HG02588 (cell line): ENCODE data around the gene MYB.

ENCODE experiments used
- ATAC-seq: cut with Tn5 transposase; IDR thresholded peaks from one replicate; pipeline ENCODE4 v1.9.1; 2021; ENCODE audit warnings: mild to moderate bottlenecking, moderate library complexity; ENCODE audit not compliant: unreplicated experiment

Gene MYB

GRCh38 chr6:135185483-135185882, 4.4 kb downstream of the MYB start:
- ATAC-seq, result no peak

- ATAC-seq, result no peak
Measured at GRCh38 chr6:135186255-135186654, 5.1 kb downstream of the MYB start.

DNA sequence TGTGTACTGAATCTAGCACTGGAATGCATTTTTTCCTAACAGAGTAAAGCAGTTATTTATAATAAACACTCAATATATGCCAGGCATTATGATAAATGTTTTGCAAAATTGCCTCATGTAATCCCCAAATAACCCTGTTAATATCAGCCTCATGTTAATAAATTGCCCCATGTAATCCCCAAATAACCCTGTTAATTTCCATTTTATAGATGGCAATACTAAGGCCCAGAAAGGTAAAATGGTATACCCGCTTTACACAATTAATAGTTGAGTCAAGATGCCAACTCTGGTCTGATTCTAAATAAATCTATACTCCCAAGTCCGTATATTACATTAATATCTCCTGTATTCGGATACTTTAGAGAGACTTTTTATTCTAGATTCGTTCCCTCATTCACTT, 6.3 kb downstream of the MYB start:
- ATAC-seq, result no peak

GRCh38 chr6:135188718-135189117, 7.6 kb downstream of the MYB start:
- no peak for ATAC-seq

- ATAC-seq, result no peak
Measured at GRCh38 chr6:135189344-135189743, 8.2 kb downstream of the MYB start.

DNA sequence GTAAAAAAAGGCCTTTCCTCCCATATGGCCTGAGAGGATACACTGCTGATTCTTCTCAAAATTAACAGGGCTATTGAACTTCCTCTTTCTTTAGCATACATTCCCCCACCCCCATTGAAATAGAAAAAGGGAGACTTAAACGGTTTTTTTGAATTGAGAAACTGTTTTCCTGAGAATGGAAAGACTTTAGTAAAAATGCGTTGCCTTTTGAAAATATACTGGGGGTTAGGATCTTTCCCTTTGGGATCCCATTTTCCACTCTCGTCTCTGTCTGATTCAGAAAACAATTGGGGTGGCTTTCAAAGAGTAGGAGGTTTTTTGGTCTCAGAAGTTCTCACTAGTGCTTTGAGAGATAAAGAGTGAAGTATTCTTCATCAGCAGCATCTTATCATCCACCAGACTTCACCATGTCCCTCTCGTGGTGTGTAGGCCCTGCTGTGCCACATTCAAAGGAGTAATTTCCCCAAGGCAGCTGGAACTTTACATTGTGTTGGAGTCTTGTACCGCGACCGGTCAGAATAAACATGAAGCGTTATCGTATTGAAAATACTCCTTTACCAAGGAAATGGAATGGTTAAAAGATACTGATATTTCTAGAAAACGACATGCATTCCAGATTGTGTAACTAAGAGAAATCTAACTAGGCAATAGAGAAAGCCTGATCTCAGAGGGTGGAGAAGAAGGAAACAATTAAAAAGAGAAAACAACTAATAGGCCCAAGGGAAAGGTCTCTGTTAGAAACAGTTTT, 10.6 kb downstream of the MYB start:
- no peak for ATAC-seq

GRCh38 chr6:135192256-135193174, 11.4 kb downstream of the MYB start:
- ATAC-seq, result no peak

DNA sequence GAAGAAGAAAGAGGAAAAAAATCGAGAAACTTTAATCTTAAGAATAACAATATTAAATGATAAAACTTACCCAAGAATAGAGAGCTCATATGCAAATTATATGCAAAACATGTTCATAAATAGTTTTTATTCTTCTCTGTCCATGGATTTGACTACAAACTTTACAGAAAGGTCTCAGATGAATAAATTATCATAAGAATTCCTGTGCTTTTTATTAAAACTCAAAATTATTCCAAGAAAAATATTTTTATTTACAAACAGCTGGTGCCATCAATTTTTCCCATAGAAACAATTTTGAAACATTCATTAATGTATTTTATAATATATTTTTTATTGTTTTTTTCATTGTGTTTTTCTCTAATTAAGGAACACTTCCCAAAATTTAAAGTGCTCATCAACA, 12.1 kb downstream of the MYB start:
- no peak for ATAC-seq

GRCh38 chr6:135195041-135195440, 13.9 kb downstream of the MYB start:
- ATAC-seq, result no peak

GRCh38 chr6:135195522-135195921, 14.4 kb downstream of the MYB start:
- no peak for ATAC-seq

DNA sequence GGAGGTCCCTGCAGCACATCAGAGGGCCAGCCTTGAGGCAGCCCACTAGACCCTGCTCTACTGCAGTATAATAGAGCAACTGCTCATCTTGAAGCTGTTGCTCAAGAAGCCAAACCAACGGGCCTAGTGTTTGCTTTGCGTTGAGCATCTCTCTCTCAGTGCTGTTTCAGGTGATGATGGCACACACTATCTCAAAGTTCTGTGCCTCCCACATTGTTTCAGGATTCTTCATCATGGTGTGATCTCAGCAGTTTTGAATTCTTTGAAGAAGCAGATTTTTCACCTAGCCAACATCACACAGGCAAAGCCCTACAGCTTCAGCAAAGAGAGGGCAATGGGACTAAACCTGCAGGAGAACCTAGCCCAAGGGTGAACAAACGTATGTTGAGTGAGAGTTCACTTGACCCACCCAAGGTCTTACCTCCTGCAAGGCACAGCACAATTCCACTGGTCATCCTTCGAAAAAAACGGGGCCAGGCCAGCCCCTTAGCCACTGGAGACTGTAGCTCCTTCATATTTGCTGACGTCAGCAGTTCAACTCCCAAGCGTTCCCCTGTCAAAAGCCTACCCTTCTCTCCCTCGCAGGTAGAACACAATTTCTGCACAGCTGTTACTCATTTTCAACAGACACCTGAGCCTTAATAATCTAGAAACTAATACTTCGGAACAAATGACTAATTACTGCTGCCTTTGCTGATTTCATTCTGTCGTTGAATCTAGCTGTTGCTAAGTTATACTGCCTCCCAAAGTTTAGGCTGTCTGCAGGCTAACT, 15.8 kb downstream of the MYB start:
- ATAC-seq, result no peak

DNA sequence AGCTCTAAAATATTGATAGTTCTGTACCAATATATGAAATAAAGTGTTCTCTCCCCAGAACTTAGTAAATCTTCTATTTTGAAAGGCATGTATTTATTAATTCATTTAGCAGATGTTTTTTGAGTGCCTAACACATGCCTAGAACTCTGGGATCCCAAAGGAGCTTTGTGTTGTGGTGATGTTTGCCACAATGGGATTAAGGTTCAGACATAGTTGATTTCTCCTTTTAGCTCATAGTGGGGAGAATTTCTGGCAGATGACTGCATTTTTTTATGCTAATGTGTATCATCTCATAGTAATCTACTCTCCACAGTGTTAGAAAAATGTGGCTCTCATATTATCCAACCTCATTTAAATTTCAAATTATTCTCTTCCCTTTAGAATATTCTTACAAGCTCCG, 21.7 kb downstream of the MYB start:
- ATAC-seq, result no peak

GRCh38 chr6:135204951-135205350, 23.8 kb downstream of the MYB start:
- no peak for ATAC-seq

DNA sequence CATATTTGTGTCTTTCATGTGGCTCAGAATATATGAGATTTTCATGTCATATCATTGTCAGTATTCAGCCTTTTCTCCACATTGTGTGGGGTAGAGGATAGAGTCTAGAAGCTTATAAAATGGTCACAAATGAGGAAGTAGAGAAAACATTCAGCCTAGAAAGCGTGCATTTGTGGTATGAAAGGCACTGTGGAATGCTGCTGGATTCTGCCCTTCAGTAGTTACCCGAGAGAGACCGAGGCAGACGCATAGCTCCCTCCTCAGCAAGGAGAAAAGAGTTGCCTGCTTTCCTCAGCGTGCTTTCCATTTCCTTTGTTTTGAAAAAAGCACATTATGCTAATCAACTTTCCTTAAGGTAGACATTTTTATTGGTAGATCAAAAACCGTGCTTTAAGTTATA, 28.7 kb downstream of the MYB start:
- ATAC-seq, result no peak

GRCh38 chr6:135210632-135211305, 29.7 kb downstream of the MYB start:
- ATAC-seq, result no peak

DNA sequence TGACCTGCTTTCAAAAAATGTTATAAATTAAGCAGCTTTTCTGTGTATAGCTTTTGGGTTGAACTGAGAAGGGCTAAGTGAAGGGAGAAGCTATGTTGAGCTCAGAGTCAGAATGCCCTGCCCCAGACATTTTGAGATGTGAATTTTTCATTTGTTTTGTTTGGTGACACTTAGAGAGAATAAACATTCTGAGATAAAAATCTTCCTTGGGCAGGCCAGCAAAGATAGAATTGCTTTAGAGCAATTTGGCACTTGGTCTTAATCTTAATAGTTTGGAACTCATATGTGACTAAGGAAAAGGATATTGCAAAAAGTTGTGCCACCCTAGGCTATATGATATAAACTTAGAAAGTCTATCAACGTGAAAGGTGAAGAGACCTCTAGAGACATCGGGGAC, 30.2 kb downstream of the MYB start:
- no peak for ATAC-seq

DNA sequence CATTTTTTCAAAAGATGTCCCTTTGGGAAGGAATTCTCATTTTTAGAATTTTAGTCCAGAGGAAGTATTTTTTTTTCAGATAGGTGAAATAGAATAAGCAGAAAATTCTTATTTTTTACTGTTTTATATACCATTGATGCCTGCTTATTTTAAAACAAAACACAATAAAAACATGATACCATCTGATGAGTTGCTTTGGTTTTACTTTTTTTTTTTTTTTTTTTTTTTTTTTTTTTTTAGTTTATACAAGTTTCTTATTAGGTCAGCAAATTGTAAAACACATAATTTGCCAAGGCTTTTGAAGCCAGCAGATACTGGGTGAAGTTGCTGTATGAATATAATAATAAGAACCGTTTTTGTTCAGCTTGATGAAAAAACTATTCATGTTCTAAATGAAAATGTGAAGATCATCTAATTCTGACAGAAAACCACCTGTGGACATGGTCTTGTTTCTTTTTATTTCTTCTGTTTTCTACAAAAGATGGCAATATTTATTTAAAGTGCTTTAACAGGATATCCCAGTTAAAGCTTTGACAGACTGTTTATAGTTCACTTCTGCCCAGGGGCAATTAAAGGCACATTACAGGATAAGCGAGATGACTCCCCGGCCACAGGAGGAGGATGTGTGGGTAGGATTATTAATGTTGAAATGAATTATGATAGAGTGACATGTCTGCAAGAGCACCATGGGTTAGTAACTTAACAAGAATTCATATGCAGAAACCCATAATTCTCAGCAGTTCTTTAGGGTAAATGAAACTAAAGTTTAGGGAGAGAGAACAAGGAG, 31.1 kb downstream of the MYB start:
- no peak for ATAC-seq

GRCh38 chr6:135212935-135213334, 31.8 kb downstream of the MYB start:
- no peak for ATAC-seq

DNA sequence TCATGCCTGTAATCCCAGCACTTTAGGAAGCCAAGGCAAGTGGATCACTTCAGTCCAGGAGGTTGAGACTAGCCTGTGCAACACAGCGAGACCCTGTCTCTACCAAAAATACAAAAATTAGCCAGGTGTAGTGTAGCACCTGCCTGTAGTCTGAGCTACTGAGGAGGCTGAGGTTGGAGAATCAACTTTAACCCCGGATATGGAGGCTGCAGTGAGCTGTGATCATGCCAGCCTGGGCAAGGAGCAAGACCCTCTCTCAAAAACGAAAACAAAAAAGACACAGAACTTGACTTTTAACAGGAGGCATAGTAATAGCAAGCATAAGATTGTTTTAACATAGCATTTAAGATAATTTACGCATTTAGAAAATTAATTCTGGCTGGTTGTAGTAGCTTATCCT, 32.5 kb downstream of the MYB start:
- ATAC-seq, result no peak

GRCh38 chr6:135215160-135215559, 34.1 kb downstream of the MYB start:
- no peak for ATAC-seq
